ENCODE data around the gene DHX40. TPM values are rescaled to one million over a fixed set of nuclear protein-coding genes. Genes with fewer than 3 reads are reported as not detected.

Gene DHX40
- total RNA-seq, 3 donors from 2014 or later, result 18.1 to 27.8 (median 19.8) TPM

- Histone ChIP-seq H3K4me3 (no peak overlapping the region), H3K36me3 (ENCODE audit: low read depth) (peaks cover 1% of the 10 kb centered on the region), H3K4me1 (ENCODE audit: low read depth) (peaks cover 29% of the 10 kb centered on the region), H3K9me3 (no peaks in the 10 kb centered on the region)
- TF ChIP-seq CTCF (IDR thresholded peaks at IDR 0.05), result no peak
- intact Hi-C loops (cut with DNase I, micrococcal nuclease), result no loop called here
- no peak for DNase-seq
- ATAC-seq, result peak; percentile 77
Measured at GRCh38 chr17:59641799-59642484, 76.5 kb downstream of the DHX40 start.

- DNase-seq, result no peak
- no peak for TF ChIP-seq CTCF (IDR thresholded peaks at IDR 0.05)
- peaks cover 7% of the 10 kb centered on the region for H3K36me3 ChIP-seq (ENCODE audit: low read depth)
- no peak for ATAC-seq
- no peaks in the 10 kb centered on the region for H3K9me3 ChIP-seq
- H3K4me1 ChIP-seq (ENCODE audit: low read depth), result peaks cover 29% of the 10 kb centered on the region
- H3K4me3 ChIP-seq, result no peak overlapping the region
- intact Hi-C loops (cut with DNase I, micrococcal nuclease), result no loop called here
Measured at GRCh38 chr17:59642565-59642964, 77.2 kb downstream of the DHX40 start.

- Histone ChIP-seq H3K36me3 (ENCODE audit: low read depth) (peaks cover 12% of the 10 kb centered on the region), H3K4me3 (no peak overlapping the region), H3K4me1 (ENCODE audit: low read depth) (peaks cover 29% of the 10 kb centered on the region), H3K9me3 (no peaks in the 10 kb centered on the region)
- intact Hi-C loops (cut with DNase I, micrococcal nuclease), result no loop called here
- peak; percentile 27 for ATAC-seq
- no peak for DNase-seq
- TF ChIP-seq CTCF (IDR thresholded peaks at IDR 0.05), result no peak
Measured at GRCh38 chr17:59643159-59644140, 78.0 kb downstream of the DHX40 start.

- Histone ChIP-seq H3K9me3 (no peaks in the 10 kb centered on the region), H3K36me3 (ENCODE audit: low read depth) (peaks cover 21% of the 10 kb centered on the region), H3K4me1 (ENCODE audit: low read depth) (peaks cover 14% of the 10 kb centered on the region), H3K4me3 (no peak overlapping the region)
- no peak for TF ChIP-seq CTCF (IDR thresholded peaks at IDR 0.05)
- intact Hi-C loops (cut with DNase I, micrococcal nuclease), result no loop called here
- no peak for ATAC-seq
- DNase-seq, result no peak
Measured at GRCh38 chr17:59647288-59647687, 81.9 kb downstream of the DHX40 start.

- Histone ChIP-seq H3K36me3 (ENCODE audit: low read depth) (peaks cover 21% of the 10 kb centered on the region), H3K4me1 (ENCODE audit: low read depth) (peaks cover 3% of the 10 kb centered on the region), H3K9me3 (no peaks in the 10 kb centered on the region), H3K4me3 (no peak overlapping the region)
- DNase-seq, result no peak
- ATAC-seq, result no peak
- intact Hi-C loops (cut with DNase I, micrococcal nuclease), result no loop called here
- TF ChIP-seq CTCF (IDR thresholded peaks at IDR 0.05), result no peak
Measured at GRCh38 chr17:59649886-59650285, 84.5 kb downstream of the DHX40 start.
